HG03175 (cell line): ENCODE results near the gene LRP5.
"Not testable (repeated sequence)": the region's sequence is repeated elsewhere in the genome, so short reads cannot be mapped to it uniquely, and the experiment has no call there.

Experiments used
- ATAC-seq: cut with Tn5 transposase; IDR thresholded peaks from one replicate; pipeline ENCODE4 v1.9.1; 2021; ENCODE audit warnings: mild to moderate bottlenecking, moderate library complexity; ENCODE audit not compliant: unreplicated experiment

Gene LRP5

DNA sequence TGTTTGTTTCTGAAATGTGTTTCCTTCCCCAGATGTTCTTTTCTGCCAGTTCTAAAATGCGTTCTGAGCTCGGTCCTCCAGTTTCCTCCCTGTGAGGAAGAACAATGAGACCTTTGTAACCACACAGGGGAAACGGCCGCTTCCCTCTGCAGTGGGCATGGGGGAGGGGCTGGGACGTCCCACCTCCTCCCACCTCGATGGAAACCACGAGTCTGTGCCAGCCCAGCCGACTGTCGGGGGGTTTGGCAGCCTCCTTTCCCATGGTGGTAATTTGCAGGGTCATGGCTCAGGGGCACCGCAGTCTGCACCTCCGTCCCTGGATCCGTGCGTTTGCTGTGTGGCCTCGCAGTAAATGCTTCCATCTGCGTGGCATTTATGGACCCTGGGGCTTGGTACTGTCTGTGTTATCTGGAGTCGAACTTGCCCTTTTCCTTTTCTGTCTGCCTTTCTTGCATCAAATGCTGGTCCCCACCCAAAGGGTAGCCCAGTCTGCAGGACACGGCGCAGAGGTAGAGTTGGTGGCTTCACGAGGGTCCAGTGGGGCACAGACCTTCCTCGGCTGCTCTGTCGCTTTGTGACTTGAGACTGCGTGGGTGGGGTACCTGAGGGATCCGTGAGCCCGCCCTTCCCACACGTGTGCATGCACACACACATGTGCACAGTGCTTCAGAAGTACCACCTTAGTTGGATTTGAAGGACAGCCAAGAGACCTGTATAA, 16.1 kb downstream of the LRP5 start:
- ATAC-seq: no peak

DNA sequence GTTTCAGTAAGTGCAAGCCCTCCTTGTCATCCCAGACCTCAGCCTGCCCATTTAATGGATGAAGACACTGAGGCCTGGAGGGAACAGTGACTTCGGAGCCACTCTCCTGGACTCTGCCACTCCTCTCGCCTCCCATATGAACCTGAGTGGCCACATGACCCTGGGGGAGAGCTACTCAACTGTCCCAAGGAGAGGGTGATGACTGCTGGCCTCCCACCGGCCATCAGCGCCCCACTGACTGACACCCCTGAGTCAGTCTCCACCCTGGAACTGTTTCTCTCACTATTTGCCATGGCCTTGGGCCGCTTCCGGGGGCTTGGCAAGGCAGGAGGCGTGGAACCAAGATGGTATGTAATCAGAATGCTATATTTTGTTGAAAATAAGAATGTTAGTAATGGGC, 17.1 kb downstream of the LRP5 start:
- no peak for ATAC-seq

- ATAC-seq: no peak
Measured at GRCh38 chr11:68329978-68330699, 17.7 kb downstream of the LRP5 start.

DNA sequence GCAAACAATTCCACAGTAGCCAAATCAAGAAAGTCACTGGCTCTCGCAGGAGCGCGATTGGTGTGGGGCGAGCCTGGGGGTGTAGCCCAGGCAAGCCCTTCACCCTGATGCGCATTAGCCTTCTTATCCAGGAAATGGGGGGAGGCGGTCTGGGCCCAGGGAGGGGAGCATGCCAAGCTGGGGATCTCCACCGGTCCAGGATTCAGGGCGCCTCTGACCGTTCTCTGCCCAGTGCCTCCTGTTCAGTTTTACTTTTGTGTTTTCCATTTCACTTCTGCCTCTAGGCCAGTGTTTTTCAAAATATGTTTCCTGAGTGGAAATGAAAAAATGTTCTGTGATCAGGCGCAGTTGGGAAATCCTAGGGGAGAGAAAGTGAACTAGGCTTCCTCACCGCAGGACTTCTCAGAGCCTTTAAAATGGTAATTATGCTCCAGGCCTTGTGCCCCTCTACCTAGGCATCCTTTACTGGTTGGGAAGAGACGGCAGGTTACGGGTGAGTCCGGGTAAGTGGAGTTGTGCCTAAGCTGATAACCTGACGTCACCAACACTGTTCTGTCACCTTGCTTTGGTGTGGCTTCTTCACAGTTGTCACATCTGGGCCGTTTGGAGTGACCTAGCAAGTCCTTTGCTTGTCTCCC, 18.4 kb downstream of the LRP5 start:
- ATAC-seq: no peak

GRCh38 chr11:68331338-68331947, 19.1 kb downstream of the LRP5 start:
- ATAC-seq: no peak

DNA sequence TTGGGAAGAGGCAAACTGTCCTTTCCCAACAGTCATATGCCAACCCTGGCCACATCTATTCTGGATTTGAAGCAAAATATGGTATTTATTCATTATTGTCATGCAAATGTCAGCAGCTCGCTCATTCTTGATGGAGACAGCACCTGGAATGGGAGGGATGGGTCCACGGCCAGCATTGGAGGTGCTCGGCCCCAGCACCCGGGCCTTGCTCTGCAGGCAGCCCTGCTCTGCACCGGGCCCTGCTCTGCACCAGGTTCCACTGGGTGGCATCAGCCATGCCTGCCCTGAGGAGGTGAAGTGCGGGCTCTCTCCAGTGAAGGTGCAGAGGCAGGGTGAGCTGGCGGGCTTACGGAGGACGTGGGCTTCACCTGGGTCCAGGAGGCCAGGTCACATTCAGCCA, 19.8 kb downstream of the LRP5 start:
- ATAC-seq: no peak

DNA sequence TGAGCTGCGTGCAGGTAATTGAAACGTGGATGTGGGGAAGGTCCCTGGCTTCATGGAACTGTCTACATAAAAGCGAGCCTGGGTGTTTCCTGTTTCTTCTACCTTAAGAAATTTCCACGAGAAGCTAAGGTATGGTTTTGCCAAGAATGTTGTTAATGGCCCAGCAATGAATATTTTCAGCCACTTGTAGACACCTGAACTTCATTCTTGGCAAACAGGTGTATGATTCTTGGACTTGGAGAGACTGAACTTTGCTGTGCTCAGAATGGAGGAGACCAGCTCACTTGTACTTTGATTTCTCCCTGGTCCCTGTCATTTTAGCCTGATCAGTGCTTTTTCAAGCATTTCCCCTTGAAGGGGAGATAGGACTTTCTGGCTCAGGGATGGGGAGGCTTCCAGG, 20.8 kb downstream of the LRP5 start:
- ATAC-seq: no peak

DNA sequence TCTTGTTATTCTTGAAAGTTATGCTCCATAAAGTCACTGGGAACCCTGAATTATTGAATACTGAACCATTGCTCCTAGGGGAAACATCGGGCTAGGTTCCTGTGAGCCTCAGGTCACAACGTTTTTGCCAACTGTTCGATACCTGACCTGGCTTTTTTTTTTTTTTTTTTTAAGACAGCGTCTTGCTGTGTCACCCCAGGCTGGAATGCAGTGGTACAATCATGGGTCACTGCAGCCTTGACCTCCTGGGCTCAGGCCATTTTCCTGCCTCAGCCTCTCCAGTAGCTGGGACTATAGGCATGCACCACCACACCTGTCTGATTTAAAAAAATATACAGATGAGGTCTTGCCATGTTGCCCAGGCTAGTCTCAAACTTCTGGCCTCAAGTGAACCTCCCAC, 22.5 kb downstream of the LRP5 start:
- ATAC-seq: no peak

GRCh38 chr11:68335683-68336082, 23.3 kb downstream of the LRP5 start:
- no peak for ATAC-seq

DNA sequence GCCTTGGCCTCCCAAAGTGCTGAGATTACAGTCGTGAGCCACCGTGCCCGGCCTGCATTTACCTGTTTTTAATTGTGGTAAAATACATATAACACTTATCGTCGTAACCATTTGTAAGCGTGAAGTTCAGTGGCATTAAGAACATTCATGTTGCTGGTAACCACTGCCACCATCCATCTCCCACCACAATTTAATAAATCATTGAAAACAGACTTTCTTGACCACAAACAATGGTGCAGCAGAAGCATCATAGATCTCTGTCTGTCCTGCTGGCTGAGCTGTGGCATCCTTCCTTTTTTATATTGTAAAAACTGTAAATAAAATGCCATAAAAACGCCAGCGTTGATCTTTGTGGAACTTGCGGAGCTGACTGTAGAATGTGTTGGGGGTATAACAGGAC, 24.3 kb downstream of the LRP5 start:
- ATAC-seq: no peak

DNA sequence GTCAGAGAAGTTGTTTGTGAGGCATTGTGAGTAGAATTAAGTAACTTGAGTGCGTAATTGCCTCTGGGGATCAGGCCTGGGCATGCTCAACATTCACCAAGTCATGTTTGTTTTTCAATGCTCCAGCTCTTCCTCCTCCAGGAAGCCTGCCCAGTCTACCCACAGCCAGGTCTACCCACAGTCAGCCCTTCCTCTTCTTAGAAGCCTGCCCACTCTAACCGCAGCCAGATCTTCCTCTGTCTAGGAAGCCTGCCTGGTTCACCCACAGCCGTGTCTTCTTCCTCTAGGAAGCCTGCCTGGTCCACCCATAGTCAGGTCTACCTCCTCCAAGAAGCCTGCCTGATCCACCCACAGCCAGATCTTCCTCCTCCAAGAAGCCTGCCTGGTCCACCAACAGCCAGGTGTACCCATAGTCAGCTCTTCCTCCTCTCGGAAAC, 25.0 kb downstream of the LRP5 start:
- no peak for ATAC-seq

DNA sequence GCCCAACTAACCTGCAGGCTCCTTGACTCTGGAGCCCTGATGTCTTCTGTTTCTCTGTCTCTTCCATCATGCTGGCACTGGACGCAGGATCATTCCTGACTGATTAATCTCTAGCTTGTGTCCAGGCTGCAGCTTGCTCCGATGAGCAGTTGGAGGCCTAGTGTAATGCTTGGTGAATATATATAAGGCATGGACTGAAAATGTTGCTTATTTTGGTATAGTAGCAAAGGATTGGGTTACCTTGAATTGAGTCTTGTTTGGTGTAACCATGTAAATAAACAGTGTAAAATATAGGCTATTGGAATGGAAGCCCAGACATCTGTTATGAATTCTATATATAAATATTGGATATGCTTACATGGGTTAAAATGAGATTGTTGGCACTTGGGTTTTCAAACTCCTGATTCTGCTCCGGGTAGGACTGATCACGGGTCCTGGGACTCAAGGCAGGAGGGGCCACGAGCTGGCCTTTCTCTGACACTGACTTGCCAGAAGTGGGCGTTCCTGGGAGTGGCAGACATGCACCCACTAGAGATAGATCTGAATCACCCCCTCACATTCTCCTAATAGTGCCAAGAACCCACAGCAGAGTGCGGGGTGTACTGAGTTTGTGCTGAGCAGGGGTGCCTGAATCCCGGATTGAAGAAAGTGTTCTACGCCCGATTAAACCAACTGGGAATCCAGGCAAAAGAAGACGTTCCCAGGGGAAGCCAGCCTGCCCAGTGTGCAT, 25.8 kb downstream of the LRP5 start:
- no peak for ATAC-seq

- ATAC-seq: no peak
Measured at GRCh38 chr11:68340003-68340767, 27.8 kb downstream of the LRP5 start.

- ATAC-seq: no peak
Measured at GRCh38 chr11:68340784-68341556, 28.6 kb downstream of the LRP5 start.

GRCh38 chr11:68341557-68342458, 29.4 kb downstream of the LRP5 start:
- no peak for ATAC-seq

DNA sequence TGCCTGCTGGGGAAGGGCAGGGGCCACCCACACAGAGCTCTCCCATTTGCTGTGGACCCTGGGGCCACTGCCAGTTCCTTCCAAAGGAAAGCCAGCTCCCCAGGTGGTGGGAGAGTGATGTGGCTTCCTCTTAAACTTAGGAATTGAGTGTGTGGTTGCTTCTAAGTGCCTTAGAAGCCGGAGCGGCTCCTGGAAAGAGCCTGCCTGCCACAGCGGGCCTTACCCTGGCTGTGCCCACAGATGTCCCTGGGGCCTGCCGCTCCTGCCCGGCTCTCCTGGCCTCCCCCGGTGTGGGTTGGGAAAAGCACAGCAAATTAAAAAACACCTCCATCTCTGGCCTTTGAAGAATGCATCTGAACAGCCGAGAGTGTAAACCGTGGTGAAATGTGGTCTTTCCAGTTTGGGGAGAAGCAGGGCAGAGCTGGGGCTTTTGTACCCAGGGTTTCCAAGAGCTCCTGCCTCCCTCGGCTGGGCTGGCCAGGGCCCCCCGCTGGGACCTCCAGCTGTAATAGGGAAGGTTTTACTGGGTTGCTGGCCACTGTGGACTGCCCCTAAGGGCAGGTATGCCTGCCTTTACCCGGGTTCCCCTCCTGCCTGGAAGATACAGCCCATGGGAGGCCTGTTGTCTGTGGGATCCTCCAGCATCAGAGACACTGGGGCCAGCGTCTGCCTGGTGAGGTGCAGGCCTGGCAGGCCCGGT, 30.2 kb downstream of the LRP5 start:
- no peak for ATAC-seq

DNA sequence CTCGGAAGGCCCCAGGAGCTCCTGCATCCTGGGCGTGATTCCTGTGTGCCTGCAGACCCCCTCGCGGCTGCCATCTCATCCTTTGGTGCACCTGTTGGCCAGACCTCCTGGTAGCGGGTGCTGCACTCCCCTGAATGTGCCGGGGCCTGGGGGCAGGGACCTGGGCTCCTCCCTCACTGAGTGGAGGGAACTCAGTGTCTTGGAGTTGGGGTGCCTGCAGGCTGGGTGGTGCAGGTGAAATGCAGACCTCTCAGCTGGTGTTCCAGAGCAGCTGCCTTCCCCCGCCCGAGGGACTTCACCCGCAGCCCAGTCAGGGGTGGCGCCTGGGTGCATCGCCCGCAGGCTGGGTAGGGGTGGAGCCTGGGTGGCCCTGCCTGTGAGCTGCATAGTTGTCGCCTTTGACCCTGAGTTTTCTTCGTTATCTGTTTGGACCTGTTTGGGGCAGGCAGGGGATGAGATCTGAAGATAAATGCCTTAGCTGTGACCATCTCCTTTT, 31.4 kb downstream of the LRP5 start:
- ATAC-seq: no peak

GRCh38 chr11:68344821-68345220, 32.4 kb downstream of the LRP5 start:
- ATAC-seq: not testable (repeated sequence)
